ENCODE measurements around the gene CHD9NB. TPM values are rescaled to one million over a fixed set of nuclear protein-coding genes. Genes with fewer than 3 reads are reported as not detected.

The CHD9NB gene
- total RNA-seq = 0.24 TPM in 1 of 2 replicates, not detected in the other
- polyA plus RNA-seq (2012) = 2.0 TPM

DNA sequence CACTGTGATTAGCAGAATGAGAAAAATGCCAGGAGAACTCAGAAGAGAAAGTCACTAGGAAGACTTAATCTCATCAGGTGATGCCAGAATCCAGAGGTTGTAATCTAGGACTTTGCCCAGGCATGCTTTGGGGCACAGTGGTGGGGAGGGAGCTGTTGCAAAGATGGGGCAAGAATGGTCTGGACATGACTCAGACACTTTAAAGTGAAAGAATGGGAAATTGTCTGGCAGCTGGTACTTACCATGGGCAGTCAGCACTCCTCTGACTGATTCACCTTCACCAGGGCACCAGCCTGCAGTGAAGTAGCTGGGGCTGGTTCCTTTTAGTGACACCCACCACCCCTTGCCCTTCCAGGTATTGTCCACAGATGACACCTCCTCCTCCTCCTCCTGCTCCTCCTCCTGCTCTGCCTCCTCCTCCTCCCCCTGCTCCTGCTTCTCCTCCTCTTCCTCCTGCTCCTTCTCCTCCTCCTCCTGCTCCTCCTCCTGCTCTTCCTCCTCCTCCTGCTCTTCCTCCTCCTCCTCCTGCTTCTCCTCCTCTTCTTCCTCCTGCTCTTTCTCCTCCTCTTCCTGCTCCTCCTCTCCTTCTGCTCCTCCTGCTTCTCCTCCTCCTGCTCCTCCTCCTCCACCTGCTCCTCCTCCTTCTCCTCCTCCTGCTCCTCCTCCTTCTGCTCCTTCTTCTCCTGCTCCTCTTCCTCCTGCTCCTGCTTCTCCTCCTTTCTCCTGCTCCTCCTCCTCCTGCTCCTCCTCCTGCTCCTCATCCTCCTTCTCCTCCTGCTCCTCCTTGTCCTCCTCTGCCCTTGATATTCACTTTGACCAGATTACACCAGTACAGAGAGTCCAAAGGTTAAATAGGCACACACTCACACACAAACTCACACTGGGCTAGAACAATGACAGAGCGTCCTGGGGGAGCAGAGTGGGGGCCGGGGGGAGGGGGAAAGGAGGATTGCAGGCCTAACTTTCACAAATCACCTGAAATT, at the start of gene CHD9NB:
Gene CHD9NB, minus strand, starts transcription at position 379 of the 983 bp plus-strand sequence. CDS start 8,739 bp downstream, outside the sequence.
- peak; percentile 75 for DNase-seq (ENCODE audit: low read depth)

DNA sequence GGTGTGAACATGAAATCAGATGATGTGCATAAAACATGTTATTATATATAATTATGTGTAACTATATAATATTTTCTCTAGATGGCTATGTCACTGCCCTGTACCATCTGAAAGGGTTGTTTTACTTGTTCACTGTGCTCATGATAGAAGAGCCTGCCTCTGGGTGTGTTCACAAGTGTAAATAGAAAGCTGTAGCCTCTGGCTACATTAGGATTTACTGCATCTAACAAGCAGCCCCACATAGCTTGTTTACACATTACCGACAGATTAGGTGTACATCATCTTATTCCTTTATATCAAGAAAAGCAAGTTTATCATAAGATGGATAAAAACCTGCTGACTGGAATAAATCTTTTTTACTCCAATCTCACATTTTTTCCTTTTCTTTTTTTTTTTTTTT, 48.2 kb upstream of the CHD9NB start:
- no peak for DNase-seq (ENCODE audit: low read depth)

- no peak for DNase-seq (ENCODE audit: low read depth)
Measured at GRCh38 chr16:53100131-53100748, 47.5 kb upstream of the CHD9NB start.

- DNase-seq (ENCODE audit: low read depth) = peak; percentile 96
Measured at GRCh38 chr16:53099318-53100130, 46.8 kb upstream of the CHD9NB start.

GRCh38 chr16:53098526-53099317, 46.0 kb upstream of the CHD9NB start:
- peak; percentile 98 for DNase-seq (ENCODE audit: low read depth)

DNA sequence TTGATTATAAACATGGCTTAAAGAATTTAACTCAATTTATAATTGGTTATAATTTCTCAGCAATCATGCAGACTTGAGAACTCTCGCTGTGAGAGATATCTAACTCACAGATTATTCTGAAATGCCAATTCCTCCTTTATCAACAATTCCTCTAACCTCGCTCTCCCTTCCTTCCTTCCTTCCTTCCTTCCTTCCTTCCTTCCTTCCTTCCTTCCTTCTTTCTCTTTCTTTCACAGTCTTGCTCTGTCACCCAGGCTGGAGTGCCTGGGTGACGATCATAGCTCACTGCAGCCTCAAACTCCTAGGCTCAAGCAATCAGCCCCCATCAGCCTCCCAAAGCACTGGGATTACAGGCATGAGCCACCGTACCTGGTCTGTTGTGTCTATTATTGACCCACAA, 44.5 kb upstream of the CHD9NB start:
- DNase-seq (ENCODE audit: low read depth) = no peak

DNA sequence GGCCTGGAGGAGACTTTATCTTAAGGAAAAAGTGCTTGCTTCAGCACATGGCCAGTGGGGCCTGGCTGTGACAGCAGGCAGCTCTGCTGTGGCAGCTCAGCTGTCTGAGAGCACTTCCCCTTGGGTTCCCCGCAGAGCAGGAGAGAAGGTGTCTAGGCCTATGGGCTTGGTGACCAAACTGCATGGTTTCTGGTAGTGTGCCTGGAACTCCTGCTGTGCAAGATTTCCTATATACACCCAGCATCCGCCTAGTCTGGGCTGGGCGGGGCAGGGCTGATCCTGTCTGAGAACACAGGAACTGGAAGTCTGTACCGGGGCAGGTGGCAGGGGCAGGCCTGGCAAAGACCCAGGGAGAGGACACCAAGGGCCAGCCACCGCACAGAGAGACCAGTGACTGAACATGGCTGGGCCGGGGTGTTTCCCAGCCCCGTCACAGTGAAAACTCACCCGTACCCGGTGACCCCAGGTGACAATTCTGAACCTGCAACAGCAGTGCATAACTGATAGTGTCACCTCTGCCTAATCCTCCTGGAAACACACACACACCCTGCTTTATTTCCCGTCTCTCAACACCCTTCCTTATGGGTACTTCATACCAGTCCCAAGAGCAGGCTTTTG, 41.4 kb upstream of the CHD9NB start:
- DNase-seq (ENCODE audit: low read depth) = peak; percentile 32

DNA sequence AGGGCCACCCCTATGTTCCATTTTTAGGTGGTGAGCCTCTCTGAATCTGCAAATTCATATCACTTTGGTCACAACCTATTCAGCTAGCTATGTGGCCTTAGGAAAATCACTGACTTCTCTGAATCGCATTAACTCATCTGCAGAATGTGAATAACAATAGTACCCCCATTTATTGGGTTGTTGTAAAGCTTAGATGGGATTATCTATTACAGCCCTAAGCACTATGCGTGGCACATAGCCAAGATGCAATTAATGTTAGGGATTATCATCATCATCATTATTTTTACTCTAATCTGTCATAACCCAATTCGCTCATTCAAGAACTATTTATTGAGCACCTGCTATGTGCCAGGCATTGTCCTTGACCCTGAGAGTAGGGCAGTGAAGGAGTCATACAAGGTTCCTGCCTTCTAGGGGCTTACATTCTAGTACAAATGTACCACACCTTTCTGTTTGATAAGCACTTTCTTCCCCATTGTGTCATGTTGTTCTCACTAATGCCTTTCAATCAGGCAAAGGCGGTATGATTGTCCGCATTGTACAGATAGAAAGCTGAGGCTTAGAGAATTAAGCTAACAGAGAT, 40.6 kb upstream of the CHD9NB start:
- DNase-seq (ENCODE audit: low read depth) = no peak

- DNase-seq (ENCODE audit: low read depth) = no peak
Measured at GRCh38 chr16:53092284-53092683, 39.6 kb upstream of the CHD9NB start.

- peak; percentile 71 for DNase-seq (ENCODE audit: low read depth)
Measured at GRCh38 chr16:53091466-53092211, 38.9 kb upstream of the CHD9NB start.

DNA sequence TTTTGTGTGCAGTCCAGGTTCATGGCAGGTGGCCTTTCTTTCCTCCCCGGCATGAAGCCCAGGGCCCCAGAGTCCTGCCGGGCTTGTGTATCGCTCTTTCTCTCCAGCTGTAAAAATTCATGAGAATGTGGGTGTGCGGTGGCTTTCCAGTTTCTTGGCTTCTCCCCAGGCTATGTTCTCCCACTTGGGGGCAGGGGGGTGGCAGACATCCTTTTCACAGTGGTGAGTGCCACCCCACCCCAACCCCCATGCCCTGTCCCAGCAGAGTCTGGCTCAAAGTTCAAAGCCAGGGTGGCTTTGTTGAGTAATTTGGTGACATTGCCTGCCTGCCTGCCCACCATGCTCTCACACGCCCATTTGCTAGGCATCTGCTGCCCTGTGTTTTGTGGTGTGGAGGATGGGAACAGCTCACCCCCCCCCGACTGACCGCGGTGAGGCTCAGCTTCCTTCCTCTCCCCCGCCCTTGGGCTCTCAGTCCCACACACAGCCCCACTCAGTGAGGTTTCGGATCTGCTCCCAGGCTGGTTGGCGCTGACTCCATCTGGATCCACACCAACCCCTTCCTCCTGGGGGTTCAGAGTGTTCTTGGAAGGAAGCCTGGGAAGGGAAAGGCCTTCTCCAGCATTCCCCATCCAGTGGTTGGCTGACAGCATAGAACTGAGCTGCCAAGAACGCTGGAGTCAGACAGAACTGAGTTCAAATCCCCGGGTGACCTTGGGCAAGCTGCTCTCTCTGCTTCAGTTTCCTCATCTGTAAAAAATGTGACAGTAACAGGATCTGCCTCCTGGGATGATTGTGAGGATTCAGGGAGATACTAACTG, 38.1 kb upstream of the CHD9NB start:
- DNase-seq (ENCODE audit: low read depth) = peak; percentile 98

GRCh38 chr16:53090286-53090590, 37.5 kb upstream of the CHD9NB start:
- no peak for DNase-seq (ENCODE audit: low read depth)

GRCh38 chr16:53089434-53090285, 37.0 kb upstream of the CHD9NB start:
- DNase-seq (ENCODE audit: low read depth) = peak; percentile 32

DNA sequence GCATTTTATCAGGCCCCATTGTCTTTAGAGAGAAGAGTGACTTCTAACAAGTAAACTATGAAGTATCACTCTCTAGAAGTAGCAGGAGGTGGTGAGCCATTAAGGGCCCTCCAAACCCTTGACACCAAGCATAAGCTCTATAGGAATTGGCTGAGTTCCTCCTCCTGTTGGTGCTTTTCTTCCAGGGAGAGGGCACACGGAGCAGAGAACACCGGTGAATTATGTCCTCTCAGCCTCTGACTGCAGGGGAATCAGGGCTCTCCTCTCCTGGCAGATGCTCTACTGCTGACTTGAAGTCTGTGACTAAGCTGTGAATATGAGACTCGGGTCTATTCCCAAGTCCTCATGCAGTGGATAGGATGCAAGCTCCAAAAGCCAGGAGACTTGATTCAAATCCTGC, 34.4 kb upstream of the CHD9NB start:
- peak; percentile 27 for DNase-seq (ENCODE audit: low read depth)

- no peak for DNase-seq (ENCODE audit: low read depth)
Measured at GRCh38 chr16:53085931-53086421, 33.3 kb upstream of the CHD9NB start.

GRCh38 chr16:53085369-53085843, 32.7 kb upstream of the CHD9NB start:
- DNase-seq (ENCODE audit: low read depth) = no peak

DNA sequence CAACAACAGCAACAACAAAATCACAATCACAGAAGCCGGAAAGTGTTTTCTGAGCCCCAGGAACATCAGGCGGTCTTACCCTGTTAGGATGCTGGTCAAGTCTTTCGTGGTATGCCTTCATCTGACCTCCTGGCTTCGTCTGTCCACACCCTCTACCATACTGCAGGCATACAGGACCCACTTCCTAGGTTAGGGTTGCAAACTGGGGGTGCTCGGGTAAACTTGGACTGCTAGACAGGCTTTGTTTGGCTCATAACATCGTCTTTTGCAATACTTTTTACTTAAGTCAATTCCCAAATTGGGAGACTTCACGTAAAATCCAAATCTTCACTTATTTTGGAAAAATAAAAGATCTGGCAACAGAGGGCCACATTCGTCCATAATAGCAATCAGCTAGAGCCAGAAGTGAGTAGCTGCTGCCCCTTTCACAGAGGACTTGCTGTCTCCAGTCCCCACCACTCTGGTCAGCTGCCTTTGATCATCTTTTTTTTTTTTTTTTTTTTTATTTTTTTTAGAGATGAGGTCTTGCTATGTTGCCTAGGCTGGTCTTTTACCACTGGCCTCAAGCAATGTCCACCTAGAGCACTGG, 32.1 kb upstream of the CHD9NB start:
- no peak for DNase-seq (ENCODE audit: low read depth)

Data from myocyte (in vitro differentiated cells).